CD8-positive, alpha-beta memory T cell (primary cell): Measurements from ENCODE around the gene CDHR3. TPM values are rescaled to one million over a fixed set of nuclear protein-coding genes. Genes with fewer than 3 reads are reported as not detected.
"Not testable (repeated sequence)": the region's sequence is repeated elsewhere in the genome, so short reads cannot be mapped to it uniquely, and the experiment has no call there.

Experiments
- CTCF ChIA-PET: fragments of 350-600 bp; sonication (Branson Sonifier 250); formaldehyde crosslinking; loops from one replicate; lab custom pipeline; 2021; ENCODE audit warnings: antibody characterized with exemption; lab: Charles Lee
- POLR2A ChIA-PET: fragments of 350-600 bp; sonication (Branson Sonifier 250); formaldehyde crosslinking; loops from one replicate; lab custom pipeline; 2021; ENCODE audit warnings: antibody characterized with exemption; lab: Charles Lee
- DNase-seq, 5 donors: peaks; one replicate each; pipeline versions ENCODE4 v3.0.0 to v3.0.0-alpha.2; 2020 to 2022; ENCODE audit warnings: mixed read lengths in 1 of 5
- H3K27ac ChIP-seq: one replicate; pipeline ENCODE4 v1.7.0; 2013; ENCODE audit warnings: low read depth, mild to moderate bottlenecking, low read length, moderate library complexity
- H3K27me3 ChIP-seq: 2 replicates; pipeline ENCODE4 v1.7.0; 2013; ENCODE audit warnings: low read length, mild to moderate bottlenecking; ENCODE audit not compliant: insufficient read depth, poor library complexity, severe bottlenecking
- H3K36me3 ChIP-seq: 2 replicates; pipeline ENCODE4 v1.7.0; 2013; ENCODE audit warnings: mild to moderate bottlenecking, low read length, moderate library complexity; ENCODE audit not compliant: insufficient read depth
- H3K4me1 ChIP-seq: 2 replicates; pipeline ENCODE4 v1.7.0; 2013; ENCODE audit warnings: mild to moderate bottlenecking, low read length, moderate library complexity; ENCODE audit not compliant: insufficient read depth
- H3K4me3 ChIP-seq: 2 replicates; pipeline ENCODE4 v1.7.0; 2013; ENCODE audit warnings: mild to moderate bottlenecking, low read length
- H3K9me3 ChIP-seq: 2 replicates; pipeline ENCODE4 v1.7.0; 2013; ENCODE audit warnings: mild to moderate bottlenecking, low read length
- H3K27ac Mint-ChIP-seq, 8 donors: one replicate each; pipeline ENCODE4 v1.8.0; 2020 to 2021; ENCODE audit warnings: mixed read lengths in 8 of 8, mild to moderate bottlenecking in 6 of 8, inconsistent platforms in 3 of 8, moderate library complexity in 3 of 8
- H3K27me3 Mint-ChIP-seq, 2 donors: one replicate each; pipeline ENCODE4 v1.8.0; 2020 to 2021; ENCODE audit warnings: mixed read lengths in 2 of 2, mild to moderate bottlenecking in 1 of 2, moderate library complexity in 1 of 2
- H3K36me3 Mint-ChIP-seq, 3 donors: one replicate each; pipeline ENCODE4 v1.8.0; 2020 to 2021; ENCODE audit warnings: mixed read lengths in 3 of 3, inconsistent platforms in 1 of 3, mild to moderate bottlenecking in 1 of 3
- H3K4me1 Mint-ChIP-seq, 3 donors: one replicate each; pipeline ENCODE4 v1.8.0; 2020 to 2021; ENCODE audit warnings: mixed read lengths in 3 of 3, inconsistent platforms in 1 of 3, mild to moderate bottlenecking in 1 of 3
- H3K4me3 Mint-ChIP-seq, 7 donors: one replicate each; pipeline ENCODE4 v1.8.0; 2020 to 2021; ENCODE audit warnings: mixed read lengths in 7 of 7, mild to moderate bottlenecking in 6 of 7, moderate library complexity in 4 of 7, inconsistent platforms in 2 of 7
- H3K9me3 Mint-ChIP-seq, 5 donors: one replicate each; pipeline ENCODE4 v1.8.0; 2020 to 2022; ENCODE audit warnings: mixed read lengths in 5 of 5, mild to moderate bottlenecking in 3 of 5, moderate library complexity in 2 of 5, inconsistent platforms in 1 of 5
- polyA plus RNA-seq: library from polyadenylated mRNA; unstranded; fragments of 300-500 nt; fragmentation: Illumina TruSeq; gene quantifications from one replicate; pipeline ENCODE4 v1.2.3, GENCODE V29; 2021
- total RNA-seq, 2 experiments: library from RNA; stranded (reverse); gene quantifications; one replicate each; pipeline ENCODE4 v1.2.3, GENCODE V29; 2021

CDHR3 gene
- total and polyA plus RNA-seq, 3 experiments from 2014 or later = 0.55 to 1.7 (median 1.4) TPM

- H3K9me3 ChIP-seq, H3K4me1 Mint-ChIP-seq, H3K36me3 ChIP-seq, H3K27ac ChIP-seq, H3K9me3 Mint-ChIP-seq, POLR2A ChIA-PET, H3K36me3 Mint-ChIP-seq, H3K27ac Mint-ChIP-seq, H3K4me1 ChIP-seq, H3K4me3 Mint-ChIP-seq, H3K27me3 ChIP-seq, DNase-seq, H3K4me3 ChIP-seq: not testable (repeated sequence)
- H3K27me3 Mint-ChIP-seq = peaks cover 6 to 16% of the 10 kb centered on the region in 2 donors
- CTCF ChIA-PET = interaction anchor here (1.0 kb wide), 1 partner anchor 9 kb away, joined by 3 read pairs; no protein-coding TSS in a partner anchor
These were observed 21.7 kb downstream of the CDHR3 start for GRCh38 chr7:105984808-105985207.

- no peaks in the 10 kb centered on the region for H3K4me1 Mint-ChIP-seq
- POLR2A ChIA-PET = no interaction called here
These were observed 22.2 kb downstream of the CDHR3 start for GRCh38 chr7:105985229-105985628.

GRCh38 chr7:105985672-105986215 is 22.7 kb downstream of the CDHR3 start:
- Histone ChIP-seq H3K4me1 (no peaks in the 10 kb centered on the region), H3K27me3 (no peaks in the 10 kb centered on the region), H3K36me3 (no peaks in the 10 kb centered on the region), H3K9me3 (no peaks in the 10 kb centered on the region), H3K4me3 (no peak overlapping the region), H3K27ac (no peak overlapping the region)
- Mint-ChIP-seq H3K9me3 (no peaks in the 10 kb centered on the region), H3K4me3 (no peak overlapping the region), H3K36me3 (peaks cover 0 to under 1% (median 0%) of the 10 kb centered on the region in 3 donors), H3K27me3 (peaks cover 6 to 16% of the 10 kb centered on the region in 2 donors), H3K4me1 (no peaks in the 10 kb centered on the region), H3K27ac (no peak overlapping the region)
- POLR2A ChIA-PET = no interaction called here
- CTCF ChIA-PET = no interaction called here
- DNase-seq = no peak

More at GRCh38 chr7:105985229-105985628, 22.2 kb downstream of the CDHR3 start:
- no peak overlapping the region for H3K27ac Mint-ChIP-seq
- H3K9me3 ChIP-seq = no peaks in the 10 kb centered on the region
- no peak for DNase-seq
- peaks cover 0 to 1% (median 0%) of the 10 kb centered on the region in 3 donors for H3K36me3 Mint-ChIP-seq
- H3K27me3 Mint-ChIP-seq = peaks cover 6 to 16% of the 10 kb centered on the region in 2 donors
- H3K36me3 ChIP-seq = no peaks in the 10 kb centered on the region
- no peak overlapping the region for H3K27ac ChIP-seq
- H3K9me3 Mint-ChIP-seq = no peaks in the 10 kb centered on the region
- H3K4me1 ChIP-seq = no peaks in the 10 kb centered on the region
- CTCF ChIA-PET = no interaction called here
- no peaks in the 10 kb centered on the region for H3K27me3 ChIP-seq
- no peak overlapping the region for H3K4me3 Mint-ChIP-seq
- H3K4me3 ChIP-seq = no peak overlapping the region

GRCh38 chr7:105987046-105987445 is 24.0 kb downstream of the CDHR3 start:
- CTCF ChIA-PET = no interaction called here
- Histone ChIP-seq H3K27me3 (no peaks in the 10 kb centered on the region), H3K4me1 (no peaks in the 10 kb centered on the region), H3K9me3 (no peaks in the 10 kb centered on the region), H3K36me3 (no peaks in the 10 kb centered on the region), H3K27ac (no peak overlapping the region), H3K4me3 (no peak overlapping the region)
- Mint-ChIP-seq H3K9me3 (no peaks in the 10 kb centered on the region), H3K27me3 (peaks cover 4 to 12% of the 10 kb centered on the region in 2 donors), H3K36me3 (no peaks in the 10 kb centered on the region), H3K4me3 (no peak overlapping the region), H3K4me1 (no peaks in the 10 kb centered on the region), H3K27ac (peak overlapping the region in 1 of 8 donors; percentile 9)
- DNase-seq = no peak
- POLR2A ChIA-PET = no interaction called here

- H3K9me3 Mint-ChIP-seq = no peaks in the 10 kb centered on the region
- no peak overlapping the region for H3K4me3 ChIP-seq
- peaks cover 4 to 8% of the 10 kb centered on the region in 2 donors for H3K27me3 Mint-ChIP-seq
- DNase-seq = no peak
- H3K27ac Mint-ChIP-seq = no peak overlapping the region
- H3K9me3 ChIP-seq = no peaks in the 10 kb centered on the region
- H3K4me3 Mint-ChIP-seq = no peak overlapping the region
- no peaks in the 10 kb centered on the region for H3K36me3 ChIP-seq
- no peaks in the 10 kb centered on the region for H3K4me1 ChIP-seq
- no peaks in the 10 kb centered on the region for H3K4me1 Mint-ChIP-seq
- ChIA-PET CTCF (no interaction called here), POLR2A (no interaction called here)
- no peak overlapping the region for H3K27ac ChIP-seq
- no peaks in the 10 kb centered on the region for H3K36me3 Mint-ChIP-seq
- H3K27me3 ChIP-seq = no peaks in the 10 kb centered on the region
These were observed 25.2 kb downstream of the CDHR3 start for GRCh38 chr7:105988276-105988675.

- H3K4me3 Mint-ChIP-seq = no peak overlapping the region
- H3K27me3 Mint-ChIP-seq = peaks cover 0 to 2% of the 10 kb centered on the region in 2 donors
- Histone ChIP-seq H3K36me3 (no peaks in the 10 kb centered on the region), H3K27ac (no peak overlapping the region), H3K4me3 (no peak overlapping the region), H3K4me1 (no peaks in the 10 kb centered on the region), H3K9me3 (no peaks in the 10 kb centered on the region), H3K27me3 (no peaks in the 10 kb centered on the region)
- no peak for DNase-seq
- ChIA-PET CTCF (interaction anchor here (1.1 kb wide), 1 partner anchor 225 kb away, joined by 5 read pairs; no protein-coding TSS in a partner anchor), POLR2A (no interaction called here)
- no peaks in the 10 kb centered on the region for H3K36me3 Mint-ChIP-seq
- no peak overlapping the region for H3K27ac Mint-ChIP-seq
- no peaks in the 10 kb centered on the region for H3K4me1 Mint-ChIP-seq
- H3K9me3 Mint-ChIP-seq = no peaks in the 10 kb centered on the region
These were observed 26.1 kb downstream of the CDHR3 start for GRCh38 chr7:105989191-105989590.

- Mint-ChIP-seq H3K9me3 (no peaks in the 10 kb centered on the region), H3K36me3 (no peaks in the 10 kb centered on the region), H3K4me3 (no peak overlapping the region), H3K27me3 (peaks cover 0 to under 1% of the 10 kb centered on the region in 2 donors), H3K27ac (no peak overlapping the region), H3K4me1 (no peaks in the 10 kb centered on the region)
- Histone ChIP-seq H3K9me3 (no peaks in the 10 kb centered on the region), H3K36me3 (no peaks in the 10 kb centered on the region), H3K4me3 (no peak overlapping the region), H3K27me3 (no peaks in the 10 kb centered on the region), H3K27ac (no peak overlapping the region), H3K4me1 (no peaks in the 10 kb centered on the region)
- CTCF ChIA-PET = interaction anchor here (1.1 kb wide), 1 partner anchor 225 kb away, joined by 5 read pairs; no protein-coding TSS in a partner anchor
- POLR2A ChIA-PET = no interaction called here
- no peak for DNase-seq
These were observed 26.6 kb downstream of the CDHR3 start for GRCh38 chr7:105989686-105990085.

GRCh38 chr7:105990141-105990540 is 27.1 kb downstream of the CDHR3 start:
- H3K4me3 Mint-ChIP-seq = no peak overlapping the region
- CTCF ChIA-PET = interaction anchor here (1.1 kb wide), 1 partner anchor 226 kb away, joined by 5 read pairs; no protein-coding TSS in a partner anchor
- H3K4me1 ChIP-seq = no peaks in the 10 kb centered on the region

More at GRCh38 chr7:105990141-105990540, 27.1 kb downstream of the CDHR3 start:
- no peak for DNase-seq
- Mint-ChIP-seq H3K27ac (no peak overlapping the region), H3K9me3 (no peaks in the 10 kb centered on the region), H3K36me3 (no peaks in the 10 kb centered on the region), H3K27me3 (no peaks in the 10 kb centered on the region), H3K4me1 (no peaks in the 10 kb centered on the region)
- no peak overlapping the region for H3K27ac ChIP-seq
- H3K36me3 ChIP-seq = no peaks in the 10 kb centered on the region
- H3K4me3 ChIP-seq = no peak overlapping the region
- H3K9me3 ChIP-seq = no peaks in the 10 kb centered on the region
- POLR2A ChIA-PET = no interaction called here
- no peaks in the 10 kb centered on the region for H3K27me3 ChIP-seq
